ENCODE measurements around the gene LCTL. TPM values are rescaled to one million over a fixed set of nuclear protein-coding genes. Genes with fewer than 3 reads are reported as not detected.

Gene LCTL
- polyA plus RNA-seq, 1 of the 3 experiments (the other 2 are of a cell fraction), result 1.9 TPM

DNA sequence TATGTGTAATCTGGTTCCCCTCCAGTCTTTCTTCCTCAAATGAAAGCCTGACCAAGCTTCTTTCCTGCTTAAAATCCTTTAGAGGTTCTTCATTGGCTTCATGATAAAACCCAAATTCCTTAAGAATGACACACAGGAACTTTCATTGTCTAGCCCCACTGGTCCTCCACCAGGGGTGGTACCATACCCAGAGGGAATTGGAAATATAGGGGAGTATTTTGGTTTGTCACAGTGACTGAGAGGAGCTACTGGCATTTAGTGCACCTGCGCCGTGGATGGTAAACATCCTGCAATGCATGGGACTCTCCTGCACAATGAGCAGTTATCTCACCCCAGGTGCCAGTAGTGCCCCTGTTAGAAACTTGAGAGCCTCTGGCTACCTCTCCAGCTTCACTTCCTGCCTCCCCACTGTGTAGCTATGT, 49.9 kb downstream of the LCTL start:
- H4K20me1 ChIP-seq (ENCODE audit: insufficient read depth), result no peaks in the 10 kb centered on the region
- H3K4me3 ChIP-seq (ENCODE audit: low read depth in 2 of 2, low read length in 1 of 2), result no peak overlapping the region
- H3K9me2 ChIP-seq, result no peaks in the 10 kb centered on the region
- no peak overlapping the region for H3K4me2 ChIP-seq
- POLR2A ChIA-PET, result no interaction called here
- no peaks in the 10 kb centered on the region for H3F3A ChIP-seq (replicated peaks; ENCODE audit: insufficient read depth)
- peaks cover 0 to 6% of the 10 kb centered on the region in 2 experiments; a peak in 1 of 4 replicates for H3K4me1 ChIP-seq (ENCODE audit: control insufficient read depth in 1 of 2, insufficient read depth in 2 of 2, low read depth in 1 of 2, low read length in 1 of 2)
- no peak for DNase-seq
- no peak overlapping the region for H3K27ac ChIP-seq (ENCODE audit: low read depth in 2 of 2, low read length in 1 of 2)
- H3K79me2 ChIP-seq (ENCODE audit: insufficient read depth), result 0 out of 2 replicates have a peak, but pooled peaks cover 8% of the 10 kb centered on the region
- H3K9ac ChIP-seq, result no peak overlapping the region
- TF ChIP-seq, protein P1, sequence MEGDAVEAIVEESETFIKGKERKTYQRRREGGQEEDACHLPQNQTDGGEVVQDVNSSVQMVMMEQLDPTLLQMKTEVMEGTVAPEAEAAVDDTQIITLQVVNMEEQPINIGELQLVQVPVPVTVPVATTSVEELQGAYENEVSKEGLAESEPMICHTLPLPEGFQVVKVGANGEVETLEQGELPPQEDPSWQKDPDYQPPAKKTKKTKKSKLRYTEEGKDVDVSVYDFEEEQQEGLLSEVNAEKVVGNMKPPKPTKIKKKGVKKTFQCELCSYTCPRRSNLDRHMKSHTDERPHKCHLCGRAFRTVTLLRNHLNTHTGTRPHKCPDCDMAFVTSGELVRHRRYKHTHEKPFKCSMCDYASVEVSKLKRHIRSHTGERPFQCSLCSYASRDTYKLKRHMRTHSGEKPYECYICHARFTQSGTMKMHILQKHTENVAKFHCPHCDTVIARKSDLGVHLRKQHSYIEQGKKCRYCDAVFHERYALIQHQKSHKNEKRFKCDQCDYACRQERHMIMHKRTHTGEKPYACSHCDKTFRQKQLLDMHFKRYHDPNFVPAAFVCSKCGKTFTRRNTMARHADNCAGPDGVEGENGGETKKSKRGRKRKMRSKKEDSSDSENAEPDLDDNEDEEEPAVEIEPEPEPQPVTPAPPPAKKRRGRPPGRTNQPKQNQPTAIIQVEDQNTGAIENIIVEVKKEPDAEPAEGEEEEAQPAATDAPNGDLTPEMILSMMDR (IDR thresholded peaks at IDR 0.05), result no peak
- no peak for TF ChIP-seq POLR2AphosphoS5 (IDR thresholded peaks at IDR 0.05; ENCODE audit: low read depth, low read length)
- TF ChIP-seq FOXM1 (IDR thresholded peaks at IDR 0.05; ENCODE audit: low read depth), result no peak
- TF ChIP-seq MEF2A (IDR thresholded peaks at IDR 0.05; ENCODE audit: borderline replicate concordance, low read depth), result no peak
- TF ChIP-seq EP300 (IDR thresholded peaks at IDR 0.05; ENCODE audit: borderline replicate concordance in 1 of 2, low read depth in 1 of 2, low read length in 1 of 2), result no peak
- TF ChIP-seq, protein P2, sequence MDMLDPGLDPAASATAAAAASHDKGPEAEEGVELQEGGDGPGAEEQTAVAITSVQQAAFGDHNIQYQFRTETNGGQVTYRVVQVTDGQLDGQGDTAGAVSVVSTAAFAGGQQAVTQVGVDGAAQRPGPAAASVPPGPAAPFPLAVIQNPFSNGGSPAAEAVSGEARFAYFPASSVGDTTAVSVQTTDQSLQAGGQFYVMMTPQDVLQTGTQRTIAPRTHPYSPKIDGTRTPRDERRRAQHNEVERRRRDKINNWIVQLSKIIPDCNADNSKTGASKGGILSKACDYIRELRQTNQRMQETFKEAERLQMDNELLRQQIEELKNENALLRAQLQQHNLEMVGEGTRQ (IDR thresholded peaks at IDR 0.05; ENCODE audit: borderline replicate concordance, low read depth, low read length), result no peak
- no peak for TF ChIP-seq YY1 (IDR thresholded peaks at IDR 0.05; ENCODE audit: low read depth)
- no peak for TF ChIP-seq GABPA (IDR thresholded peaks at IDR 0.05; ENCODE audit: low read depth)
- TF ChIP-seq GATA2 (CRISPR knock-in tag; IDR thresholded peaks at IDR 0.05), result no peak
- no peak for TF ChIP-seq RXRA (IDR thresholded peaks at IDR 0.05; ENCODE audit: borderline replicate concordance, low read depth)
- TF ChIP-seq TCF12 (IDR thresholded peaks at IDR 0.05), result no peak
- TF ChIP-seq RAD21 (IDR thresholded peaks at IDR 0.05; ENCODE audit: low read length), result no peak
- TF ChIP-seq TAF1 (IDR thresholded peaks at IDR 0.05; ENCODE audit: borderline replicate concordance, low read depth, low read length), result no peak
- TF ChIP-seq NFIC (IDR thresholded peaks at IDR 0.05; ENCODE audit: borderline replicate concordance), result no peak
- no peak for TF ChIP-seq ELF1 (IDR thresholded peaks at IDR 0.05)
- 94% methylated on average over 2 of the region's 2 CpGs for WGBS (ENCODE audit: low lambda C conversion rate)
- H2AFZ ChIP-seq (ENCODE audit: low read depth), result no peak overlapping the region
- H3K36me3 ChIP-seq (replicated peaks in 1 of 2; ENCODE audit: control insufficient read depth in 1 of 2, insufficient read depth in 2 of 2, low read length in 1 of 2), result peaks cover 6 to 42% of the 10 kb centered on the region in 2 experiments
- CTCF ChIA-PET, result interaction anchor here (1.5 to 1.7 kb wide), 2 partner anchors 11 to 17 kb away, joined by 5 read pairs; partner anchors contain the start of gene ZWILCH
- no peaks in the 10 kb centered on the region for H3K9me3 ChIP-seq
- H3K27me3 ChIP-seq (ENCODE audit: insufficient read depth), result no peaks in the 10 kb centered on the region

DNA sequence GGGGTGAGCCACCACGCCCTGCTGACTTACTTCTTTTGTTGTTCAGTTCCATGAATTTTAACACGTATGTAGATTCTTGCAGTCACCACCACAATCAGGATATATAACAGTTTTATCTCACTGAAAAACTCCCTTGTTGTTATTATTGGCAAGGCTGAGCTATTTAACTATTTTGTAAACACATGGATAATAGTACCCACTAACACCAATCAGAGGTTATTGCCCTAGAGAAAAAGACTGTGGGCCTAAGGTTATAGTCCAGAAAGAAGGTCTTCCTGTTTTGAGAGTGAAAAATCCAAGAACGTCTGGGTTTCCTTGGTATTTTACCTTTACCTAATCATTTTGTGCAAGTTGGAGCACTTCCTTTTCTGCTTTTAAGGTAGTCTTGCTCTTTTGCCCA, 51.2 kb downstream of the LCTL start:
- 96% methylated on average over 3 of the region's 3 CpGs for WGBS (ENCODE audit: low lambda C conversion rate)
- peaks cover 2 to 38% of the 10 kb centered on the region in 2 experiments for H3K36me3 ChIP-seq (replicated peaks in 1 of 2; ENCODE audit: control insufficient read depth in 1 of 2, insufficient read depth in 2 of 2, low read length in 1 of 2)
- no peaks in the 10 kb centered on the region for H3K27me3 ChIP-seq (ENCODE audit: insufficient read depth)
- 0 out of 2 replicates have a peak, but pooled peaks cover 8% of the 10 kb centered on the region for H3K79me2 ChIP-seq (ENCODE audit: insufficient read depth)
- H3K27ac ChIP-seq (ENCODE audit: low read depth in 2 of 2, low read length in 1 of 2), result no peak overlapping the region
- no peak overlapping the region for H3K4me2 ChIP-seq
- H3K9ac ChIP-seq, result no peak overlapping the region
- TF ChIP-seq RCOR1 (IDR thresholded peaks at IDR 0.05; ENCODE audit: low read length), result no peak
- TF ChIP-seq SIN3A (IDR thresholded peaks at IDR 0.05; ENCODE audit: borderline replicate concordance, low read depth, low read length), result no peak
- TF ChIP-seq, protein P3, sequence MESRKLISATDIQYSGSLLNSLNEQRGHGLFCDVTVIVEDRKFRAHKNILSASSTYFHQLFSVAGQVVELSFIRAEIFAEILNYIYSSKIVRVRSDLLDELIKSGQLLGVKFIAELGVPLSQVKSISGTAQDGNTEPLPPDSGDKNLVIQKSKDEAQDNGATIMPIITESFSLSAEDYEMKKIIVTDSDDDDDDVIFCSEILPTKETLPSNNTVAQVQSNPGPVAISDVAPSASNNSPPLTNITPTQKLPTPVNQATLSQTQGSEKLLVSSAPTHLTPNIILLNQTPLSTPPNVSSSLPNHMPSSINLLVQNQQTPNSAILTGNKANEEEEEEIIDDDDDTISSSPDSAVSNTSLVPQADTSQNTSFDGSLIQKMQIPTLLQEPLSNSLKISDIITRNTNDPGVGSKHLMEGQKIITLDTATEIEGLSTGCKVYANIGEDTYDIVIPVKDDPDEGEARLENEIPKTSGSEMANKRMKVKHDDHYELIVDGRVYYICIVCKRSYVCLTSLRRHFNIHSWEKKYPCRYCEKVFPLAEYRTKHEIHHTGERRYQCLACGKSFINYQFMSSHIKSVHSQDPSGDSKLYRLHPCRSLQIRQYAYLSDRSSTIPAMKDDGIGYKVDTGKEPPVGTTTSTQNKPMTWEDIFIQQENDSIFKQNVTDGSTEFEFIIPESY (IDR thresholded peaks at IDR 0.05; ENCODE audit: borderline replicate concordance, low read depth), result no peak
- no peak for TF ChIP-seq JUND (IDR thresholded peaks at IDR 0.05)
- no peak for TF ChIP-seq MXI1 (IDR thresholded peaks at IDR 0.05; ENCODE audit: low read depth, low read length)
- no peak for TF ChIP-seq RXRA (IDR thresholded peaks at IDR 0.05; ENCODE audit: borderline replicate concordance, low read depth)
- TF ChIP-seq, protein P4, sequence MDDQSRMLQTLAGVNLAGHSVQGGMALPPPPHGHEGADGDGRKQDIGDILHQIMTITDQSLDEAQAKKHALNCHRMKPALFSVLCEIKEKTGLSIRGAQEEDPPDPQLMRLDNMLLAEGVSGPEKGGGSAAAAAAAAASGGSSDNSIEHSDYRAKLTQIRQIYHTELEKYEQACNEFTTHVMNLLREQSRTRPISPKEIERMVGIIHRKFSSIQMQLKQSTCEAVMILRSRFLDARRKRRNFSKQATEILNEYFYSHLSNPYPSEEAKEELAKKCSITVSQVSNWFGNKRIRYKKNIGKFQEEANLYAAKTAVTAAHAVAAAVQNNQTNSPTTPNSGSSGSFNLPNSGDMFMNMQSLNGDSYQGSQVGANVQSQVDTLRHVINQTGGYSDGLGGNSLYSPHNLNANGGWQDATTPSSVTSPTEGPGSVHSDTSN (IDR thresholded peaks at IDR 0.05), result no peak
- TF ChIP-seq RFX5 (IDR thresholded peaks at IDR 0.05; ENCODE audit: low read length), result no peak
- TF ChIP-seq MEF2A (IDR thresholded peaks at IDR 0.05; ENCODE audit: borderline replicate concordance, low read depth), result no peak
- TF ChIP-seq FOXJ3 (CRISPR knock-in tag; IDR thresholded peaks at IDR 0.05), result no peak
- TF ChIP-seq GABPA (IDR thresholded peaks at IDR 0.05; ENCODE audit: low read depth), result no peak
- no peak for TF ChIP-seq CHD2 (IDR thresholded peaks at IDR 0.05; ENCODE audit: low read length, partially characterized antibody)
- no peak overlapping the region for H3K4me3 ChIP-seq (ENCODE audit: low read depth in 2 of 2, low read length in 1 of 2)
- ChIA-PET CTCF (interaction anchor here (1.7 kb wide), 1 partner anchor 9 kb away, joined by 5 read pairs; the partner anchor contains the start of gene ZWILCH), POLR2A (no interaction called here)
- H4K20me1 ChIP-seq (ENCODE audit: insufficient read depth), result no peaks in the 10 kb centered on the region
- DNase-seq, result no peak
- no peaks in the 10 kb centered on the region for H3F3A ChIP-seq (replicated peaks; ENCODE audit: insufficient read depth)
- peaks cover 0 to 6% of the 10 kb centered on the region in 2 experiments; a peak in 1 of 4 replicates for H3K4me1 ChIP-seq (ENCODE audit: control insufficient read depth in 1 of 2, insufficient read depth in 2 of 2, low read depth in 1 of 2, low read length in 1 of 2)
- H2AFZ ChIP-seq (ENCODE audit: low read depth), result no peak overlapping the region
- H3K9me3 ChIP-seq, result no peaks in the 10 kb centered on the region
- no peaks in the 10 kb centered on the region for H3K9me2 ChIP-seq
